HUES48 (cell line): ENCODE data around the gene TAF12.
A peak's percentile ranks its signal among the peaks of the same experiment; 100 is the strongest.
"Not testable (repeated sequence)": the region's sequence is repeated elsewhere in the genome, so short reads cannot be mapped to it uniquely, and the experiment has no call there.

Source experiments
- H3K27ac ChIP-seq: one replicate; pipeline ENCODE4 v1.7.0; 2013; ENCODE audit warnings: low read depth, low read length, inconsistent platforms
- H3K27me3 ChIP-seq: 2 replicates; pipeline ENCODE4 v1.6.1; 2013; ENCODE audit warnings: mild to moderate bottlenecking, low read length; ENCODE audit not compliant: control insufficient read depth, insufficient read depth
- H3K36me3 ChIP-seq: 2 replicates; pipeline ENCODE4 v1.6.1; 2013; ENCODE audit warnings: low read length; ENCODE audit not compliant: control insufficient read depth, insufficient read depth
- H3K4me1 ChIP-seq: 2 replicates; pipeline ENCODE4 v1.6.1; 2013; ENCODE audit warnings: mild to moderate bottlenecking, low read length; ENCODE audit not compliant: control insufficient read depth, insufficient read depth
- H3K4me3 ChIP-seq: 2 replicates; pipeline ENCODE4 v1.5.1; 2013; ENCODE audit warnings: mild to moderate bottlenecking, low read depth, low read length
- H3K9ac ChIP-seq: 2 replicates; pipeline ENCODE4 v1.6.1; 2013; ENCODE audit warnings: mild to moderate bottlenecking, low read depth, low read length, moderate library complexity
- H3K9me3 ChIP-seq: 2 replicates; pipeline ENCODE4 v1.6.1; 2013; ENCODE audit warnings: low read length; ENCODE audit not compliant: control insufficient read depth, insufficient read depth

The TAF12 gene

DNA sequence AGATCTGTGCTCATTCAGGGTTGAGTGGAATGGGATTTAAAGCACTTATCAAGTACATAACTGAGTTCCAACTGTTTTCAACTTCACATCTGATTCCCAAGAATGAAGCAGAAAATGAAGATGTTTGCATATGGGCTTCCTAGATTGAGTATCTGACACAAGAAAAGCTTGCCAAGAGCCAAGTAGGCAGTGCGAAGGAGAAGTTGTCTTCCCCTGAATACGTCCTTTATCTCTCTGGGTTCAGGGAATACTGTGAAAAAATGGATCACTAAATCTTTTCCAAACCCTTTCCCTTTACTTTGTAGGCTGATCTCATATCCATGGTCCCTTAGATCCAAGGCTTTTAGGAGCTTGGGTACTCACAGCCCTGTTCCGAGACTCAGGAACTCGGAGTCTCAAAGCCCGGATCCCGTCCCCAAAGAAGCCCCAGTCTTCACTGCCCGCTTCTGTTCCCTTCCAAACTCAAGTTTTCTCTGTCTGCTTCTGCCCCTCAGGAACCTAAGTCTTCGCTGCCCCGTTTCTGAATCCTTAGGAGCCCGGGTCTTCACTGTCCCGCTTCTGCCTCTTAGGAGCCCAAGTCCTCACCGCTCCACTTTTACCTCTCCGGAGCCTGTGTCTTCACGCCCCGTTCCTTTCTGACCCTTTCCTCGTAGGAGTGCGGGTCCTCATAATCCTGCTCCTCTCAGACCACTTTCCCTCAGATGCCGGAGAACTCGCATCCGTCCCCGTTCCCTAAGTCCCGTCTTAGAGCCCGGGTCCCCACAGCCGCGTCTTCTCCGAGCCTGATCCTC lies 616 bp downstream of the TAF12 start:
- Histone ChIP-seq H3K27me3 (no peaks in the 10 kb centered on the region), H3K4me1 (0 out of 2 replicates have a peak, but pooled peaks cover 4% of the 10 kb centered on the region), H3K27ac (peak overlapping the region; percentile 96), H3K9ac (peak overlapping the region; percentile 81), H3K4me3 (peak overlapping the region; percentile 91), H3K36me3 (0 out of 2 replicates have a peak, but pooled peaks cover 4% of the 10 kb centered on the region), H3K9me3 (no peaks in the 10 kb centered on the region)

DNA sequence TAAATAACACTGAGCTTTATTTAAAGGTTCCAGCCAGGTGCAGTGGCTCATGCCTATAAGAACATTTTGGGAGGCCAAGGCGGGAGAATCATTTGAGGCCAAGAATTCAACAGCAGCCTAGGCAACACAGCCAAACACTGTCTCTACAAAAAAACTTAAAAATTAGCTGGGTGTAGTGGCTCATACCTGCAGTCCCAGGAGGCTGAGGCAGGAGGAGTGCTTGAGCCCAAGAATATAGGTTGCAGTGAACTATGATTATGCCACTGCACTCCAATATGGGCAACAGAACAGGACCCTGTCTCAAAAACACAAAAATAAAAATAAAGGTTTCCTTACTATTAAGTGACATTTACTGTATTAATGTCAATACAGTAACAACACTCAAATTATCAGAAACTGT lies 2.1 kb downstream of the TAF12 start:
- Histone ChIP-seq H3K9me3 (no peaks in the 10 kb centered on the region), H3K9ac (no peak overlapping the region), H3K4me3 (no peak overlapping the region), H3K4me1 (0 out of 2 replicates have a peak, but pooled peaks cover 4% of the 10 kb centered on the region), H3K27ac (no peak overlapping the region), H3K36me3 (0 out of 2 replicates have a peak, but pooled peaks cover 4% of the 10 kb centered on the region), H3K27me3 (no peaks in the 10 kb centered on the region)

DNA sequence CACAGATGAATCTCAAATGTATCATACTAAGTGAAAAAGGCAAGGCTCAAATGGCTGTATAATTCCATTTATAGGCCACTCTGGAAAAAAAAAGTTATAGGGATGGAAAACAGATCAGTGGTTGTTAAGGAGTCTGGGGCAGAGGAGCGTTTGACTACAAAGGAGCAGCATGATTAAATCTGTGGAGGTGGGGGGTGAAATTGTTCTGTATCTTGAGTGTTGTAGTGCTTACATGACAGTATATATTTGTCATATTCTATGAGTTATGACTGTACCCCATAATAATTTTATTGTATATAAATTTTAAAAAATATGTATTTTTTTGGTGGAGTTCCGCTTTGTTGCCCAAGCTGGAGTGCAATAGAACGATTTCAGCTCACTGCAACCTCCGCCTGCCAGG lies 10.3 kb downstream of the TAF12 start:
- Histone ChIP-seq H3K27ac (no peak overlapping the region), H3K9ac (no peak overlapping the region), H3K4me3 (no peak overlapping the region), H3K4me1 (no peaks in the 10 kb centered on the region), H3K9me3 (no peaks in the 10 kb centered on the region), H3K36me3 (no peaks in the 10 kb centered on the region; the same call in 1 of the 2 replicates), H3K27me3 (no peaks in the 10 kb centered on the region)

DNA sequence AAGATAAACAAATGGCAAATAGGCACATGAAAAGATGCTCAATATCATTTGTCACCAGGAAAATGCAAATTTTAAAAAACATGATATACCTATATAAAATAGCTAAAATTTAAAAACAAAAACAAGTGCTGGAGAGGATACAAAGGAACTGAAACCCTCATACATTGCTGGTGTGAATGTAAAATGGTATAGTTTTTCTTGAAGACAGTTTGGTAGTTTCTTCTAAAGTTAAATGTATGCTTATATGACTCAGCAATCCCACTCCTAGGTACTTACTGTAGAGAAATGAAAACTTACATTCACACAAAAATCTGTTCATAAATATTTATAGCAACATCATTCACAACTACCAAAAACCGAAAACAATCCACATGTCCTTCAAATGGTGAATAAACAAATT lies 11.2 kb downstream of the TAF12 start:
- Histone ChIP-seq H3K9me3 (no peaks in the 10 kb centered on the region), H3K4me3 (no peak overlapping the region), H3K27ac (no peak overlapping the region), H3K4me1 (no peaks in the 10 kb centered on the region), H3K36me3 (no peaks in the 10 kb centered on the region; the same call in 1 of the 2 replicates), H3K27me3 (no peaks in the 10 kb centered on the region), H3K9ac (no peak overlapping the region)

DNA sequence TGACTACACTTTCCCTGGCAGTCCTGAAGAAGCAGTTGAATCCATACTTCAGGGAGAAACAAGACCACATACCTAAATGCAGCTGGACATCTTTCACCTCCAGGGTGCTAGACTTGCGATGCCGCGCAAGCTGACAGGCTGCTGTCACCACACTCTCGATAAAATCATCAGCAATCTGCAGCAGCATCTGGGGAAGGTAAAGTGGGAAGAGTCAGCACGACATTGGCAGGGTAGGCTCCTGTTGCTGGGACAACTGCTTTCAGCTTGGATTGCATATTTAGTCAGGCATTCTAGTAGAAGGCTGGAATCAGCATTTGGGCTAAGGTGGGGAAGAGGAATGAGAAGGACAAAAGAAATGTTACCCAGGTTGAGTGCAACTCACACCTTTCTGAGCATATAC lies 29.7 kb downstream of the TAF12 start:
- H3K27ac ChIP-seq, result no peak overlapping the region
- H3K9ac ChIP-seq, result no peak overlapping the region
- no peaks in the 10 kb centered on the region for H3K27me3 ChIP-seq
- no peaks in the 10 kb centered on the region for H3K9me3 ChIP-seq
- H3K36me3 ChIP-seq, result peaks cover 57% of the 10 kb centered on the region
- H3K4me3 ChIP-seq, result no peak overlapping the region
- no peaks in the 10 kb centered on the region for H3K4me1 ChIP-seq

DNA sequence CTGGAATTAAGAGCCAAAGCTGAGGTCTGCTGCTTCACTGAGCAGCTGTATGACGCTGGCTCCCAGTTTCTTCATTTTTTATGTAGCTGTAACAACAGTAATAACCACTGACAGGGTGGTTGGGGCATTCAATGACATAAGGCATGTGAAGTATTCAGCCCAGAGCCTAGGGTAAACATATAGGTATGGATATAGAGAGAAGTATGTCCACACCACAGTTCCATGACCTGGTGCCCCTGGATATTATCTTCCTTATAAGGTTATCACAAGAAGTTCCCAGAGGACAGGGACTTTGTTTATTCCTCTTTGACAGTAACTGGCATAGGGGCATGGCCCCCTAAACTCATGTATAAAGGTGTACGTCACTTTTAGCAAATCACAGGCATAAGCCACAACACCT lies 36.1 kb downstream of the TAF12 start:
- peaks cover 65% of the 10 kb centered on the region for H3K36me3 ChIP-seq
- H3K27ac ChIP-seq, result no peak overlapping the region
- no peak overlapping the region for H3K9ac ChIP-seq

DNA sequence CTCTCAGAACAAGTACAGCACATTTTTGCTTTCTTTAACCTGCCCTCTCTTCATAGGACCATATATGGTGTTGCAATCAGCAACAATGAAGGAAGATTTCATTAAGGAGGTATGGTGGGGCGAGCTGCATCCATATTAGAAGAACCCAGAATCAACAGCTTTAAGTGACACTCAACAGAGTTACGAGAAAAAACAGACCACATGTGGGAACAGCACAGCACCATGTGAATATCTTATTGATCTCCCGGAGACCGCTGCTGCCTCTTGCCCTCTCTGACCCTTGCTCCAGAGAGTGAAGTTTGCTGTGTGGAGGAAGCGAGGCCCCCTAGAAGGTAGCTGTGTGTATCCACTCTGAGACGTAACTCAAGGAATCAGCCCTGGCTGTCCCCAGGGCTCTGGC lies 37.9 kb downstream of the TAF12 start:
- Histone ChIP-seq H3K27ac (no peak overlapping the region), H3K4me1 (0 out of 2 replicates have a peak, but pooled peaks cover 7% of the 10 kb centered on the region), H3K27me3 (no peaks in the 10 kb centered on the region), H3K9me3 (no peaks in the 10 kb centered on the region), H3K9ac (no peak overlapping the region), H3K36me3 (peaks cover 57% of the 10 kb centered on the region), H3K4me3 (no peak overlapping the region)

More for the DNA sequence above, 36.1 kb downstream of the TAF12 start:
- H3K27me3 ChIP-seq, result no peaks in the 10 kb centered on the region
- no peak overlapping the region for H3K4me3 ChIP-seq
- H3K9me3 ChIP-seq, result no peaks in the 10 kb centered on the region
- 0 out of 2 replicates have a peak, but pooled peaks cover 3% of the 10 kb centered on the region for H3K4me1 ChIP-seq

DNA sequence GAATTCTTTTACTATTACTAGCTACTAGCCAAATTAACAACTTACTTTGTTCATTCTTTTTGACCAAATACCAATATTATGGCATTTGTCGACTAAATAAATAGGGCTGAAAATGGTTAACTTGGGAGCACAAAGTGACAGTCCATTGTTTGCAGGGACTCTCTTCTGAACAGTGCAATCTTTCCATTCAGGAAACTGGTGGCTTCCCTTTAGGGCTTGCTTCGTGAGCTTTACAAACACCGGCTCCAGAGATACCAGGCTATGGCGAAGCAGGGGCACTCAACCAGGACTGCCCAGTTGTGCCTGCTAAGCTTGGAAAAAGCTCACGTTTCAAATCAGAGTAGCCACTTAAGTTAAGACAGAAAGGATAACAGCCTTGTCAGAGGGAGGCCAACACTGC lies 38.5 kb downstream of the TAF12 start:
- Histone ChIP-seq H3K36me3 (peaks cover 52% of the 10 kb centered on the region), H3K27me3 (no peaks in the 10 kb centered on the region), H3K4me3 (no peak overlapping the region), H3K27ac (no peak overlapping the region), H3K9ac (no peak overlapping the region), H3K9me3 (no peaks in the 10 kb centered on the region), H3K4me1 (0 out of 2 replicates have a peak, but pooled peaks cover 7% of the 10 kb centered on the region)

DNA sequence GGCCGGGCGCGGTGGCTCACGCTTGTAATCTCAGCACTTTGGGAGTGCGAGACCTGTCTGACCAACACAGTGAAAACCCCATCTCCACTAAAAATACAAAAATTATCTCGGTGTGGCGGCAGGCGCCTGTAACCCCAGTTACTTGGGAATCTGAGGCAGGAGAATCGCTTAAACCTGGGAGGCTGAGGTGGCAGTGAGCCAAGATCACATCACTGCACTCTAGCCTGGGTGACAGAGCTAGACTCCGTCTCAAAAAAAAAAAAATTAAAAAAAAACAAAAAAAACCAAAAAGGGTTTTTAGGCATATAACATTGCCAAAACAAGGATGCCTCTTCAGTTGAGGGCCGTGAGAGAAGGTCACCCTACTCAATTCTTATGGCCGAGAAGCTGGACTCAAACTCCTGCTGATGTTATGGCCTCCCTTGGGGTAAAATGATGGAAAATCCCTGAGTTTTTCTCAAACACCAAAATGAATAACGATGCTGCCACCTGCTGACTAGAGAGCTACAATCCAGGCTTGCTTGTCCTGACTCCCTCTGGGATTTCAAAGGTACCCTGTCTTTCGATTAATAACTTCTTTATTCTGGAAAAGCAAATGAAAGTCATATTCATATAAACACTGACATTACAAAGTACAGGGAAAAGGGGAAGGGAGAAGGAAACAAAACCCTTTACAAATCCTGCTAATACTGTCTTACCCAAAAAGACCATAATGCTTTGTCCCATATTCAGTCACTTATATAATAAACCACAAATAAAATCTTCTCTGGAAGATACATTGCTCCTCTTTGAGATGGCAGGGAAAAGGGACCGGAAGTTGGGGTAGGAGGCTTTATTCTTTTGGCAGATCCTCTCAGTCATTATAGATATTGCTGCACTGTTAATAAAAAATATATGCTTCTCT lies 40.1 kb downstream of the TAF12 start:
- Histone ChIP-seq H3K4me1 (peaks cover 12% of the 10 kb centered on the region; the same call in 1 of the 2 replicates), H3K27ac (no peak overlapping the region), H3K27me3 (no peaks in the 10 kb centered on the region), H3K9ac (no peak overlapping the region), H3K4me3 (no peak overlapping the region), H3K9me3 (no peaks in the 10 kb centered on the region), H3K36me3 (peaks cover 51% of the 10 kb centered on the region)

DNA sequence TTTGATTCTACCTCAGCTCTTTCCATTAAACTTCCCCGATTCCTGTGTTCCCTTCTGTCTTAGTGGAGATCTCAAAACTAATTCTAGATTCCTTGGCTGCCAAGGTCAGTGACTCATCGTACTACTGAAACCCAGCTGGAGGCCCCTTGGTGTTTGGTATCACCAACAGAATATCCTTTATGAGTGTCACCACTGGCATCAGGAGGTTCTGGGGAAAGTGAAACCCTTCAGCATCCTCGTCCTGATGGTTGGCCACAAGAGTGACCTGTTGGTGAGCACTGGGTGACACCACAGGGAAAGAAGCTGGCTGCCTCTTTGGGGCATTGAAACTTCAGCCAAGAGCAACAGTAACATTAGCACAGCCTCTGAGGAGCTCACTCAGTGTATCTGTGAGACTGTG lies 41.2 kb downstream of the TAF12 start:
- Histone ChIP-seq H3K36me3 (peaks cover 42% of the 10 kb centered on the region), H3K9me3 (no peaks in the 10 kb centered on the region), H3K27ac (no peak overlapping the region), H3K4me1 (peaks cover 12% of the 10 kb centered on the region; the same call in 1 of the 2 replicates), H3K4me3 (no peak overlapping the region), H3K9ac (no peak overlapping the region), H3K27me3 (no peaks in the 10 kb centered on the region)

DNA sequence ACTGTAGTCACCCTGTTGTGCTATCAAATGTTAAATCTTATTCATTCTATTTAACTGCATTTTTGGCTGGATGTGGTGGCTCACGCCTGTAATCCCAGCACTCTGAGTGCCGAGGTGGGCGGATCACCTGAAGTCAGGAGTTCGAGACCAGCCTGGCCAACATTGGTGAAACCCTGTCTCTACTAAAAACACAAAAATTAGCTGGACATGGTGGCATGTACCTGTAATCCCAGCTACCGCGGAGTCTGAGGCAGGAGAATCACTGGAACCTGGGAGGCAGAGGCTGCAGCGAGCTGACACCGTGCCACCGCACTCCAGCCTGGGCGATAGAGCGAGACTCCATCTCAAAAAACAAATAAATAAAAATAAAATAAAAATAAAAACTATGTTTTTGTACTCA lies 46.6 kb downstream of the TAF12 start:
- H3K27me3 ChIP-seq, H3K9ac ChIP-seq, H3K4me3 ChIP-seq, H3K9me3 ChIP-seq, H3K36me3 ChIP-seq: not testable (repeated sequence)
- H3K4me1 ChIP-seq, result peaks cover 28% of the 10 kb centered on the region; the same call in 1 of the 2 replicates
- peak overlapping the region; percentile 56 for H3K27ac ChIP-seq
